ENCODE data around the gene PRPF38A. TPM values are rescaled to one million over a fixed set of nuclear protein-coding genes. Genes with fewer than 3 reads are reported as not detected.
A peak's percentile ranks its signal among the peaks of the same experiment; 100 is the strongest.
"Not testable (repeated sequence)": the region's sequence is repeated elsewhere in the genome, so short reads cannot be mapped to it uniquely, and the experiment has no call there.

The PRPF38A gene
- total RNA-seq, 1 experiment from 2014 or later, result 15.2 TPM

- peaks cover 19% of the 10 kb centered on the region for H3K79me2 ChIP-seq (ENCODE audit: low read length)
- no peak overlapping the region for H3K4me2 ChIP-seq (ENCODE audit: low read length)
- H2AFZ ChIP-seq (ENCODE audit: low read length), result no peak overlapping the region
- TF ChIP-seq EZH2phosphoT487 (IDR thresholded peaks at IDR 0.05; ENCODE audit: borderline replicate concordance, low read length) (no peak), EZH2 (IDR thresholded peaks at IDR 0.05; ENCODE audit: low read length, unreplicated experiment) (no peak)
- TF ChIP-seq, protein P1, sequence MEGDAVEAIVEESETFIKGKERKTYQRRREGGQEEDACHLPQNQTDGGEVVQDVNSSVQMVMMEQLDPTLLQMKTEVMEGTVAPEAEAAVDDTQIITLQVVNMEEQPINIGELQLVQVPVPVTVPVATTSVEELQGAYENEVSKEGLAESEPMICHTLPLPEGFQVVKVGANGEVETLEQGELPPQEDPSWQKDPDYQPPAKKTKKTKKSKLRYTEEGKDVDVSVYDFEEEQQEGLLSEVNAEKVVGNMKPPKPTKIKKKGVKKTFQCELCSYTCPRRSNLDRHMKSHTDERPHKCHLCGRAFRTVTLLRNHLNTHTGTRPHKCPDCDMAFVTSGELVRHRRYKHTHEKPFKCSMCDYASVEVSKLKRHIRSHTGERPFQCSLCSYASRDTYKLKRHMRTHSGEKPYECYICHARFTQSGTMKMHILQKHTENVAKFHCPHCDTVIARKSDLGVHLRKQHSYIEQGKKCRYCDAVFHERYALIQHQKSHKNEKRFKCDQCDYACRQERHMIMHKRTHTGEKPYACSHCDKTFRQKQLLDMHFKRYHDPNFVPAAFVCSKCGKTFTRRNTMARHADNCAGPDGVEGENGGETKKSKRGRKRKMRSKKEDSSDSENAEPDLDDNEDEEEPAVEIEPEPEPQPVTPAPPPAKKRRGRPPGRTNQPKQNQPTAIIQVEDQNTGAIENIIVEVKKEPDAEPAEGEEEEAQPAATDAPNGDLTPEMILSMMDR (conservative IDR thresholded peaks at IDR 0.05; ENCODE audit: low read depth, low read length), result no peak
- H4K20me1 ChIP-seq (ENCODE audit: low read length), result no peaks in the 10 kb centered on the region
- DNase-seq (no peak), ATAC-seq (no peak)
- H3K4me1 ChIP-seq (ENCODE audit: insufficient read depth, low read length), result peaks cover 20% of the 10 kb centered on the region
- no peak overlapping the region for H3K9ac ChIP-seq (ENCODE audit: low read length)
- CTCF ChIA-PET, result no interaction called here
- intact Hi-C loops (cut with micrococcal nuclease), result loop anchor here (5.0 kb wide), 3 partner anchors 225 to 310 kb away; partner anchors contain the start of genes BTF3L4, TXNDC12 and ZFYVE9
- H3K4me3 ChIP-seq (ENCODE audit: low read length), result no peak overlapping the region
- H3K9me2 ChIP-seq (replicated peaks; ENCODE audit: low read length), result no peaks in the 10 kb centered on the region
- no peaks in the 10 kb centered on the region for H3K27me3 ChIP-seq (ENCODE audit: low read length)
- POLR2A ChIA-PET (ENCODE audit: unreplicated experiment), result no interaction called here
- H3K9me3 ChIP-seq (ENCODE audit: low read length), result no peaks in the 10 kb centered on the region
- BruUV-seq (replicated peaks), result no TSS peak
- no peaks in the 10 kb centered on the region for H3K36me3 ChIP-seq (ENCODE audit: low read depth, low read length)
- no peaks in the 10 kb centered on the region for H3F3A ChIP-seq (ENCODE audit: low read length, unreplicated experiment)
- H3K27ac ChIP-seq (ENCODE audit: low read length), result no peak overlapping the region
Observed at GRCh38 chr1:52367272-52367671, 37.1 kb upstream of the PRPF38A start.

DNA sequence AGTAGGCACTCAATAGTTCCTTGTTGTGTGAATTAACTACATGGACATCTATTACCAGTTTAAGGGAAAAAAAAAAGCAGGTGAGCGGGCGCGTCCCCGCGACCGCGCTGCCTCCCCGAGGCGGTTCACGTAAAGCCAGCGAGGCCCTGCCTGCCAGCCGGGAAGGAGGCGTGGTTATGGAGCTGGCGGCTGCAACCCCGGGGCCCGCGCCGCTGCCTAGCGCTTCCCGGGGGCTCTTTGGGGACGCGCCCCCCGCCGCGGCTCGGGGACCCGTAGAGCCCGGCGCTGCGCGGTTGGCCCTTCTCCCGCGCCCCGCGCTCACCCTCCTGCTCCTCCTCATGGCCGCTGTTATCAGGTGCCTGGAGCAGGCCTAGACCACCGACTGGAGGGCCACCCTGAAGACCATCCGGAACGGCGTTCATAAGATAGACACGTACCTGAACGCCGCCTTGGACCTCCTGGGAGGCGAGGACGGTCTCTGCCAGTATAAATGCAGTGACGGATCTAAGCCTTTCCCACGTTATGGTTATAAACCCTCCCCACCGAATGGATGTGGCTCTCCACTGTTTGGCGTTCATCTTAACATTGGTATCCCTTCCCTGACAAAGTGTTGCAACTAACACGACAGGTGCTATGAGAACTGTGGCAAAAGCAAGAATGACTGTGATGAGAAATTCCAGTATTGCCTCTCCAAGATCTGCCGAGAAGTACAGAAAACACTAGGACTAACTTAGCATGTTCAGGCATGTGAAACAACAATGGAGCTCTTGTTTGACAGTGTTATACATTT, 35.8 kb upstream of the PRPF38A start:
- H3K4me2 ChIP-seq (ENCODE audit: low read length), result peak overlapping the region; percentile 87
- H3K4me1 ChIP-seq (ENCODE audit: insufficient read depth, low read length), result peaks cover 20% of the 10 kb centered on the region
- H3K9me2 ChIP-seq (replicated peaks; ENCODE audit: low read length), result no peaks in the 10 kb centered on the region
- peak overlapping the region; percentile 36 for H3K9ac ChIP-seq (ENCODE audit: low read length)
- no peaks in the 10 kb centered on the region for H4K20me1 ChIP-seq (ENCODE audit: low read length)
- intact Hi-C loops (cut with micrococcal nuclease), result loop anchor here (5.0 kb wide), 3 partner anchors 226 to 311 kb away; partner anchors contain the start of genes BTF3L4, TXNDC12 and ZFYVE9
- no peaks in the 10 kb centered on the region for H3F3A ChIP-seq (ENCODE audit: low read length, unreplicated experiment)
- H2AFZ ChIP-seq (ENCODE audit: low read length), result peak overlapping the region; percentile 88
- H3K79me2 ChIP-seq (ENCODE audit: low read length), result peaks cover 19% of the 10 kb centered on the region
- H3K4me3 ChIP-seq (ENCODE audit: low read length), result peak overlapping the region; percentile 73
- H3K9me3 ChIP-seq (ENCODE audit: low read length), result no peaks in the 10 kb centered on the region
- CTCF ChIA-PET, result interaction anchor here (0.6 kb wide), 1 partner anchor 38 kb away, joined by 8 read pairs; no protein-coding TSS in a partner anchor
- H3K36me3 ChIP-seq (ENCODE audit: low read depth, low read length), result peaks cover 9% of the 10 kb centered on the region; the same call in 1 of the 2 replicates
- no peaks in the 10 kb centered on the region for H3K27me3 ChIP-seq (ENCODE audit: low read length)
- TSS peak; percentile 34 for BruUV-seq (replicated peaks)
- TF ChIP-seq, protein P1 (conservative IDR thresholded peaks at IDR 0.05; ENCODE audit: low read depth, low read length), result peak; percentile 28; the same call in 1 of the 2 replicates
- no peak for TF ChIP-seq EZH2 (IDR thresholded peaks at IDR 0.05; ENCODE audit: low read length, unreplicated experiment)
- H3K27ac ChIP-seq (ENCODE audit: low read length), result no peak overlapping the region
- ATAC-seq (peak; percentile 33), DNase-seq (peak; percentile 76)
- POLR2A ChIA-PET (ENCODE audit: unreplicated experiment), result interaction anchor here (0.6 to 0.7 kb wide), 2 partner anchors 24 to 1396 kb away, joined by 3 to 6 read pairs; no protein-coding TSS in a partner anchor

GRCh38 chr1:52369851-52370250, 34.6 kb upstream of the PRPF38A start:
- BruUV-seq (replicated peaks); H3K4me2 ChIP-seq (ENCODE audit: low read length); H3F3A ChIP-seq (ENCODE audit: low read length, unreplicated experiment); H2AFZ ChIP-seq (ENCODE audit: low read length); H3K27ac ChIP-seq (ENCODE audit: low read length); H4K20me1 ChIP-seq (ENCODE audit: low read length); ATAC-seq; POLR2A ChIA-PET (ENCODE audit: unreplicated experiment); H3K27me3 ChIP-seq (ENCODE audit: low read length); H3K9me2 ChIP-seq (replicated peaks; ENCODE audit: low read length); CTCF ChIA-PET; H3K9me3 ChIP-seq (ENCODE audit: low read length); H3K4me3 ChIP-seq (ENCODE audit: low read length); H3K9ac ChIP-seq (ENCODE audit: low read length); DNase-seq; H3K79me2 ChIP-seq (ENCODE audit: low read length): not testable (repeated sequence)
- Histone ChIP-seq H3K36me3 (ENCODE audit: low read depth, low read length) (peaks cover 20% of the 10 kb centered on the region; the same call in 1 of the 2 replicates), H3K4me1 (ENCODE audit: insufficient read depth, low read length) (peaks cover 16% of the 10 kb centered on the region)
- intact Hi-C loops (cut with micrococcal nuclease), result loop anchor here (5.0 kb wide), 3 partner anchors 228 to 313 kb away; partner anchors contain the start of genes BTF3L4, TXNDC12 and ZFYVE9
